Measurements from ENCODE around the gene NOS3.

NOS3 gene

DNA sequence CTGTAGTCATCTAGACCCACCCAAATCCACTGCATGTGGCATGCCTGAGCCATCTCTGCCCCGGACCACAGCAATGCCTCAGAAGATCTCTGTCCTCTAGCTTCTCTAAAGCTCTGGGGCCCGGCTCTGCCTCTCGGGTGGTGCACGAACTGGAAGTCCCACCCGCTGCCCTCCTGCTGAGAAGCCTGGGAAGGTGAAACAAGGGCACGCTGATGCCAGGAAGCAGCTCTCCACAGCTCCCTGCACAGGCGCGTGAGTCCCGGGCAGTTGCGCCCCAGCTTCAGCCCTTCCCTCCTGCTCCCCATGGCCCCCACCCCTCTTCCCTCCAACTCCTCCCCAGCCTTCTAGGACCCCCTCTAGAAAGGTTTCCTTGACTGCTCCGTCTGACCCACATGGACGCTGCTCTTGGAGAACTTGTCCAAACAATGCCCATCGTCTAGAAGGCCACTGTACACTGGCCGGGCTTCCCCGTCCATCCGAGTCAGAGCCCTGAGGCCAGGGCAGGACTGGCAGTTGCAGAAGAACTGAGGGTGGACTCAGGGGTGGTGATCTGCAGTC is 25.5 kb upstream of the NOS3 start:
- Histone ChIP-seq H3K27me3 (ENCODE audit: insufficient read depth, poor library complexity, severe bottlenecking) (peaks cover 10% of the 10 kb centered on the region), H3K4me1 (ENCODE audit: insufficient read depth, poor library complexity, severe bottlenecking) (no peaks in the 10 kb centered on the region), H3K9me3 (ENCODE audit: severe bottlenecking) (no peaks in the 10 kb centered on the region), H3K27ac (ENCODE audit: poor library complexity, severe bottlenecking) (no peak overlapping the region), H3K36me3 (ENCODE audit: low read depth) (no peaks in the 10 kb centered on the region), H3K4me3 (ENCODE audit: severe bottlenecking) (no peak overlapping the region)
- ATAC-seq (ENCODE audit: low read depth) = no peak
- no peak for DNase-seq (ENCODE audit: low spot score)
- no peak for TF ChIP-seq CTCF (IDR thresholded peaks at IDR 0.05; ENCODE audit: poor library complexity, severe bottlenecking)

- no peaks in the 10 kb centered on the region for H3K4me1 ChIP-seq (ENCODE audit: insufficient read depth, poor library complexity, severe bottlenecking)
- no peak for TF ChIP-seq CTCF (IDR thresholded peaks at IDR 0.05; ENCODE audit: poor library complexity, severe bottlenecking)
- no peak overlapping the region for H3K4me3 ChIP-seq (ENCODE audit: severe bottlenecking)
- H3K27ac ChIP-seq (ENCODE audit: poor library complexity, severe bottlenecking) = no peak overlapping the region
- H3K9me3 ChIP-seq (ENCODE audit: severe bottlenecking) = no peaks in the 10 kb centered on the region
- H3K27me3 ChIP-seq (ENCODE audit: insufficient read depth, poor library complexity, severe bottlenecking) = peaks cover 10% of the 10 kb centered on the region
- ATAC-seq (ENCODE audit: low read depth) = no peak
- DNase-seq (ENCODE audit: low spot score) = no peak
- H3K36me3 ChIP-seq (ENCODE audit: low read depth) = no peaks in the 10 kb centered on the region
Observed at GRCh38 chr7:150966002-150966401, 24.8 kb upstream of the NOS3 start.

- DNase-seq (ENCODE audit: low spot score) (no peak), ATAC-seq (ENCODE audit: low read depth) (no peak)
- H3K27ac ChIP-seq (ENCODE audit: poor library complexity, severe bottlenecking) = no peak overlapping the region
- no peak for TF ChIP-seq CTCF (IDR thresholded peaks at IDR 0.05; ENCODE audit: poor library complexity, severe bottlenecking)
- H3K4me3 ChIP-seq (ENCODE audit: severe bottlenecking) = no peak overlapping the region
- no peaks in the 10 kb centered on the region for H3K9me3 ChIP-seq (ENCODE audit: severe bottlenecking)
- no peaks in the 10 kb centered on the region for H3K36me3 ChIP-seq (ENCODE audit: low read depth)
- no peaks in the 10 kb centered on the region for H3K4me1 ChIP-seq (ENCODE audit: insufficient read depth, poor library complexity, severe bottlenecking)
- peaks cover 10% of the 10 kb centered on the region for H3K27me3 ChIP-seq (ENCODE audit: insufficient read depth, poor library complexity, severe bottlenecking)
Observed at GRCh38 chr7:150967349-150967748, 23.5 kb upstream of the NOS3 start.

DNA sequence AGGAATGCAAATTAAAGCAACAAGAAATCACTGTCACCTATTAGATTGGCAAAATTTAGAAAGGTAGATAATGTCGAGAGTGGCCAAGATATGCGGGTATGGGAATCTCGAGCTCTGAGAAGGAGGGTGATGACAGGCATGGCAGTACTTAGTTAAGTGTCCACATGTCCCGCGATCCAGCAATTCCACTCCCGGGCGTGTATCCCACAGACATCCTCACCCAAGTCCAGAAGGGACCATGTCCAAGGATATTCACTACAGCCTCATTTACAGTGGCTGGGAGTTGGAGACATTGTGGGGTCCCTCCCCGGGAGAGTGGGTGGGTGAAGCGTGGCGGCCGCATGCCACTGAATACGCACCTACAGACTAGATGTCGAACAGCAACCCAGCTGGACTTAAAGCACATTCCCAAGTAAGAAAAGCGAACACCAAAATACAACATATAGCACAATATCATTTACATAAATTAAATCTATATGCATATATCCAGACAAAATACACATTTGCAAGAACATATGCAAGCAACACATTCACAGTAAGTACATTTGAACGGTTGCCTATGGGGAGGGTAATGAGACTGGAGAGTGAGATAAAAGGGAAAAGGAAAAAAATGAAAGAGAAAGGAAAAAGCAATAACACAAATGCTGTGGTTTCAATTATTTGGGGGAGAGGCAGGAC is 22.6 kb upstream of the NOS3 start:
- Histone ChIP-seq H3K27me3 (ENCODE audit: insufficient read depth, poor library complexity, severe bottlenecking) (peaks cover 10% of the 10 kb centered on the region), H3K27ac (ENCODE audit: poor library complexity, severe bottlenecking) (no peak overlapping the region), H3K4me1 (ENCODE audit: insufficient read depth, poor library complexity, severe bottlenecking) (no peaks in the 10 kb centered on the region), H3K4me3 (ENCODE audit: severe bottlenecking) (no peak overlapping the region), H3K36me3 (ENCODE audit: low read depth) (no peaks in the 10 kb centered on the region), H3K9me3 (ENCODE audit: severe bottlenecking) (no peaks in the 10 kb centered on the region)
- no peak for TF ChIP-seq CTCF (IDR thresholded peaks at IDR 0.05; ENCODE audit: poor library complexity, severe bottlenecking)
- ATAC-seq (ENCODE audit: low read depth) (no peak), DNase-seq (ENCODE audit: low spot score) (no peak)

DNA sequence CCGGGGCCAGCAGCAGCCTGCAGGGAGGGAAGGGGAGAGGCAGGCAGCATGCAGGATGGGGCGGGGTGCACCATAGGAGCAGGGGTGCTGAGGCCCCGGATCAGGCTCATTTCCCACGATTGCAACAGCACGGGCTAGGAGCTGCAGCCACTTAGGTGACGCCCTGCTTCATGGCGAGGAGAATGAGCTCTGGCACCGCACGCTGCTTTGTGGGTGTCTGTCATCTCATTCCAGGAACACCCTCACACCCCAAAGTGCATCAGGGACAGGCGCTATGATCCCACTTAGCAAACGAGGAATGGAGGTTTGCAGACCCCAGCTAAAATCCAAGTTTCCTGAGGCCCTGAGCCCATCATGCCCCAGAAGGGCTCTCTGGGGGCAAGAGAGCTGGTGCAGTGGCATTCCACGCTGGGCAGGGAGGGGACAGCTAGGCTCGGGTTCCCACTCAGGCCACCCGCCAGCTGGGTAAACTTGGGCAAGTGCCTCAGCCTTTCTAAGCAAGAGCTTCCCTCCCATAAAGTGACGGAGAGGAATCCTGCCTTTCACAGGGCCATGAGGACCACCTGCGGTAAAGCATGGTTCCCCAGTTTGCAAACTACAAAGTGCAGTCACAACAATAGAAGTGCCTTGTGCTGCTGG is 22.0 kb upstream of the NOS3 start:
- no peak overlapping the region for H3K4me3 ChIP-seq (ENCODE audit: severe bottlenecking)
- no peak for ATAC-seq (ENCODE audit: low read depth)
- no peak overlapping the region for H3K27ac ChIP-seq (ENCODE audit: poor library complexity, severe bottlenecking)
- no peaks in the 10 kb centered on the region for H3K36me3 ChIP-seq (ENCODE audit: low read depth)
- H3K4me1 ChIP-seq (ENCODE audit: insufficient read depth, poor library complexity, severe bottlenecking) = no peaks in the 10 kb centered on the region
- peaks cover 10% of the 10 kb centered on the region for H3K27me3 ChIP-seq (ENCODE audit: insufficient read depth, poor library complexity, severe bottlenecking)
- no peak for TF ChIP-seq CTCF (IDR thresholded peaks at IDR 0.05; ENCODE audit: poor library complexity, severe bottlenecking)
- H3K9me3 ChIP-seq (ENCODE audit: severe bottlenecking) = no peaks in the 10 kb centered on the region
- no peak for DNase-seq (ENCODE audit: low spot score)

All from RWPE2 (cell line).